GM21786 (cell line): ENCODE results near the gene HMGN1.
"Not testable (repeated sequence)": the region's sequence is repeated elsewhere in the genome, so short reads cannot be mapped to it uniquely, and the experiment has no call there.

ENCODE experiments used
- ATAC-seq: cut with Tn5 transposase; IDR thresholded peaks from one replicate; pipeline ENCODE4 v1.9.1; 2021; ENCODE audit not compliant: unreplicated experiment

HMGN1 gene

GRCh38 chr21:39369896-39370288, 21.0 kb upstream of the HMGN1 start:
- not testable (repeated sequence) for ATAC-seq

GRCh38 chr21:39367783-39368182, 18.9 kb upstream of the HMGN1 start:
- no peak for ATAC-seq

- no peak for ATAC-seq
Observed at GRCh38 chr21:39366563-39366962, 17.7 kb upstream of the HMGN1 start.

GRCh38 chr21:39364949-39365348, 16.1 kb upstream of the HMGN1 start:
- no peak for ATAC-seq

- no peak for ATAC-seq
Observed at GRCh38 chr21:39363607-39364555, 15.0 kb upstream of the HMGN1 start.

- ATAC-seq: no peak
Observed at GRCh38 chr21:39362733-39363132, 13.8 kb upstream of the HMGN1 start.

GRCh38 chr21:39359382-39359781, 10.5 kb upstream of the HMGN1 start:
- ATAC-seq: no peak

GRCh38 chr21:39353295-39353694, 4.4 kb upstream of the HMGN1 start:
- no peak for ATAC-seq

- no peak for ATAC-seq
Observed at GRCh38 chr21:39350094-39351005, 1.5 kb upstream of the HMGN1 start.

- peak; percentile 80 for ATAC-seq
Observed at GRCh38 chr21:39349211-39350093, 564 bp upstream of the HMGN1 start.

GRCh38 chr21:39348040-39348354, 891 bp downstream of the HMGN1 start:
- ATAC-seq: peak; percentile 5

GRCh38 chr21:39347537-39347936, 1.4 kb downstream of the HMGN1 start:
- no peak for ATAC-seq

- no peak for ATAC-seq
Observed at GRCh38 chr21:39346671-39347331, 2.1 kb downstream of the HMGN1 start.

GRCh38 chr21:39346206-39346605, 2.7 kb downstream of the HMGN1 start:
- no peak for ATAC-seq

- ATAC-seq: no peak
Observed at GRCh38 chr21:39345440-39345839, 3.4 kb downstream of the HMGN1 start.

GRCh38 chr21:39344848-39345247, 4.0 kb downstream of the HMGN1 start:
- no peak for ATAC-seq

GRCh38 chr21:39341249-39341923, 7.5 kb downstream of the HMGN1 start:
- no peak for ATAC-seq

GRCh38 chr21:39340687-39341086, 8.2 kb downstream of the HMGN1 start:
- no peak for ATAC-seq

GRCh38 chr21:39339231-39339630, 9.7 kb downstream of the HMGN1 start:
- no peak for ATAC-seq
